K562 (cell line): ENCODE results near the gene KCP. TPM values are rescaled to one million over a fixed set of nuclear protein-coding genes. Genes with fewer than 3 reads are reported as not detected.

ENCODE experiments used
- ARID1B ChIP-seq: fragments of 450-650 bp; IDR thresholded peaks from 2 replicates; pipeline ENCODE4 v1.6.1; 2016; ENCODE audit warnings: antibody characterized with exemption, mild to moderate bottlenecking, inconsistent platforms
- BRF1 ChIP-seq: IDR thresholded peaks from 3 replicates; pipeline ENCODE4 v1.6.1; 2011; ENCODE audit warnings: borderline replicate concordance, mild to moderate bottlenecking; ENCODE audit not compliant: insufficient read length; ENCODE audit errors: extremely low read depth
- CTCF ChIP-seq, 3 experiments: IDR thresholded peaks in 2 of 3; conservative IDR thresholded peaks in 1 of 3; 2 replicates each; pipeline ENCODE4 v1.5.1; 2011 to 2012; ENCODE audit warnings: low read length in 3 of 3, mild to moderate bottlenecking in 3 of 3, control low read depth in 2 of 3, improper control_type of control experiment in 1 of 3, inconsistent platforms in 1 of 3, low read depth in 1 of 3, mixed read lengths in 1 of 3, moderate library complexity in 1 of 3; ENCODE audit not compliant: insufficient read depth in 2 of 3
- DIDO1 ChIP-seq: fragments of 450-650 bp; IDR thresholded peaks from 2 replicates; pipeline ENCODE4 v1.6.1; 2016; ENCODE audit warnings: low read depth, missing biosample characterization, missing genetic modification characterization
- LARP7 ChIP-seq: fragments of 450-650 bp; IDR thresholded peaks from 2 replicates; pipeline ENCODE4 v1.6.1; 2016
- MEF2D ChIP-seq: conservative IDR thresholded peaks from 2 replicates; pipeline ENCODE4 v1.6.1; 2016; ENCODE audit warnings: low read depth, missing genetic modification characterization, missing compliant biosample characterization
- MXD1 ChIP-seq: fragments of 250-450 bp; sonication (Bioruptor Pico); IDR thresholded peaks from 2 replicates; pipeline ENCODE4 v1.8.0; 2021; ENCODE audit warnings: borderline replicate concordance, mild to moderate bottlenecking, moderate library complexity; ENCODE audit not compliant: poor library complexity, severe bottlenecking
- NFIC ChIP-seq: fragments of 450-650 bp; IDR thresholded peaks from 2 replicates; pipeline ENCODE4 v1.6.1; 2017; ENCODE audit warnings: mild to moderate bottlenecking, inconsistent platforms
- PCBP1 ChIP-seq: fragments of 200-400 bp; formaldehyde crosslinking; IDR thresholded peaks from 2 replicates; pipeline ENCODE4 v1.6.1; 2018; ENCODE audit warnings: mild to moderate bottlenecking, low read depth, low read length; ENCODE audit not compliant: poor library complexity, severe bottlenecking
- ZBED1 ChIP-seq: IDR thresholded peaks from 2 replicates; pipeline ENCODE4 v1.6.1; 2014
- ZNF407 ChIP-seq: fragments of 450-650 bp; IDR thresholded peaks from 2 replicates; pipeline ENCODE4 v1.6.1; 2016; ENCODE audit warnings: low read depth
- ZNF584 ChIP-seq: fragments of 200-800 bp; sonication (Bioruptor generic); IDR thresholded peaks from 2 replicates; pipeline ENCODE4 v1.6.1; 2016; ENCODE audit warnings: low read depth, mild to moderate bottlenecking, missing genetic modification characterization, missing compliant biosample characterization
- ZNF586 ChIP-seq: fragments of 450-650 bp; formaldehyde crosslinking; conservative IDR thresholded peaks from 2 replicates; pipeline ENCODE4 v1.4.0; 2020; ENCODE audit warnings: mild to moderate bottlenecking, moderate library complexity
- polyA plus RNA-seq, 8 experiments: library from polyadenylated mRNA; depleted of rRNA in 4 of 8; stranded (reverse) in 5 of 8; unstranded in 3 of 8; fragments of >200 nt; fragmentation: Nextera tagmentation in 2 of 8; fragmentation: Illumina TruSeq in 1 of 8; extraction: Ambion mirVana in 2 of 8; extraction: Trizol in 1 of 8; gene quantifications; 2 replicates each; pipeline versions ENCODE4 v1.2.1 to v1.2.3, GENCODE V29; 2011 to 2014; ENCODE audit warnings: inconsistent platforms in 1 of 8, missing spikeins in 1 of 8
- total RNA-seq, 7 experiments: library from RNA; depleted of rRNA in 6 of 7; stranded (reverse); fragments of >200 nt in 6 of 7; fragmentation: Illumina TruSeq in 2 of 7; extraction: Trizol in 2 of 7; gene quantifications; 2 replicates each; pipeline versions ENCODE4 v1.2.1 to v1.2.3, GENCODE V29; 2011 to 2021; ENCODE audit warnings: low replicate concordance in 1 of 7

KCP gene
- total and polyA plus RNA-seq, 9 of the 15 experiments (the other 6 are each of a cell fraction or from before 2014, with no cell fraction given): 0.06 to 0.17 (median 0.12) TPM; not detected in 3

GRCh38 chr7:128830231-128831177 is 80.0 kb downstream of the KCP start, which contains the start of gene FLNC (continued):
- no peak for TF ChIP-seq CTCF (IDR thresholded peaks at IDR 0.05 in 2 of 3, conservative IDR thresholded peaks at IDR 0.05 in 1 of 3; ENCODE audit: insufficient read depth in 2 of 3, low read depth in 1 of 3, low read length in 3 of 3)
- TF ChIP-seq ARID1B: no peak
- no peak for TF ChIP-seq DIDO1 (tag)
- TF ChIP-seq MXD1 (CRISPR knock-in tag): no peak
- no peak for TF ChIP-seq PCBP1
- no peak for TF ChIP-seq ZNF584 (CRISPR knock-in tag)
- no peak for TF ChIP-seq ZNF407
- no peak for TF ChIP-seq ZNF586 (CRISPR knock-in tag)
- 0 out of 2 replicates have a peak, but pooled peaks have one; percentile 12 for TF ChIP-seq NFIC
- no peak for TF ChIP-seq LARP7
- TF ChIP-seq MEF2D (tag): no peak
- TF ChIP-seq BRF1: no peak
- TF ChIP-seq ZBED1: peak; percentile 75
